Embryonic facial prominence (tissue), 1 donor: ENCODE results near the gene EMC6.

Experiments
- DNase-seq: peaks from one replicate; pipeline ENCODE4 v3.0.0-alpha.2; 2016; ENCODE audit errors: extremely low spot score

Gene EMC6

GRCh38 chr17:3668279-3669084 is at the start of gene EMC6, which contains the start of gene TAX1BP3:
Gene EMC6, plus strand, starts transcription at chr17:3668812. Its CDS starts 335 bp downstream, at chr17:3669147.
Gene TAX1BP3, minus strand, starts transcription at chr17:3668578. Its CDS starts 52 bp downstream, at chr17:3668526.
- peak; percentile 94 for DNase-seq

DNA sequence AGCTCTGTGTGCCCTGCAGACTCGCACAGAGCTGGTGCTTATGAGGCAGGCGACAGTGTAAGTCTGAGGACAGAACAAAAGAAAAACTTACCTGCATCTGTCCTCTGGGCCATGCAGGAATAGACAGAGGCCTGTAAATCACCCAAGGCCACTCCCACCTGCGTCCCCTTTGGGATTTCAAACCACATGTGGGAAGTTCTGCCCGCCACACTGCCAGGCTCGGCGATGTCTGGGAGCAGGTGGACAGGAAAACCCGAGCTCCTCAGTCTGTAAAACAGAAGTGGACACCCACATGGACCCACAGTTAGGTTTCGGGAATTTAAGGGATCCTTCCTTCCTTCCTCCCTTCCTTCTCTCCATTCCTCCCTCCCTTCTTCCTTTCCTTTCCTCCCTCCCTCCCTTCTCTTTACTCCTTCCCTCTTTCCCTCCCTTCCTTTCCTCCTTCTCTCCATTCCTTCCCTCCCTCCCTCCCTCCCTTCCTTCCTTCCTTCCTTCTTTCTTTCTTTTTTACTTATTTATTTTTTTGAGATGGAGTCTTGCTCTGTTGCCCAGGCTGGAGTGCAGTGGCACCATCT is 47.4 kb upstream of the EMC6 start:
- no peak for DNase-seq

DNA sequence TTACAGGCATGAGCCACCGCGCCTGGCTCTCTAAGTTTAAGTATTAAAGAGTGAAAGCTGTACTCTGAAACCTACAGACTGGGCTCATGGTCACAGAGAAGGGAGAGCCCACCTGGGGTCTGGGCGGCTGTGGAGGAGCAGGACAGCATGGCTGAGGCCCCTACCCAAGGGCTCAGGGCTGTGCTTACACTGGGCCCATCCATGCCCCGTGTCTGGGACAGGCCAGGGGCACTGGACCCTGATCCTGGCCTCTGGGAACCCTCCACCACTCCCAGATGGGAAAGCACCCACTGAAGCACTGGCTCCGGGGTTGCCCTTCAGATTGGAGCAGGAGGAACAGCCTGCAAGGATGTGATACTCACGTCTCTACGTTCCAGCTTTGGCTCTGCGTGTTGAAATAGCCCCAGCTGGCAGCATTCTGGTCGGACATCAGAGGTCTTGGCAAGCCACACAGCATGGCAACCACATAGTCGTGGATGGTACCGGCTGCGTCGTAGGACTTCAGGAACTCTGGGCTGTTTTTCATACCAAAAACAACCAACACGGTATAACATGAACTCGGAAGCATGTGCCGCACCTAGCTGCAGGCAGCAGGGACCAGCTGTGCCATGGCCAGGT is 45.5 kb upstream of the EMC6 start:
- no peak for DNase-seq

DNA sequence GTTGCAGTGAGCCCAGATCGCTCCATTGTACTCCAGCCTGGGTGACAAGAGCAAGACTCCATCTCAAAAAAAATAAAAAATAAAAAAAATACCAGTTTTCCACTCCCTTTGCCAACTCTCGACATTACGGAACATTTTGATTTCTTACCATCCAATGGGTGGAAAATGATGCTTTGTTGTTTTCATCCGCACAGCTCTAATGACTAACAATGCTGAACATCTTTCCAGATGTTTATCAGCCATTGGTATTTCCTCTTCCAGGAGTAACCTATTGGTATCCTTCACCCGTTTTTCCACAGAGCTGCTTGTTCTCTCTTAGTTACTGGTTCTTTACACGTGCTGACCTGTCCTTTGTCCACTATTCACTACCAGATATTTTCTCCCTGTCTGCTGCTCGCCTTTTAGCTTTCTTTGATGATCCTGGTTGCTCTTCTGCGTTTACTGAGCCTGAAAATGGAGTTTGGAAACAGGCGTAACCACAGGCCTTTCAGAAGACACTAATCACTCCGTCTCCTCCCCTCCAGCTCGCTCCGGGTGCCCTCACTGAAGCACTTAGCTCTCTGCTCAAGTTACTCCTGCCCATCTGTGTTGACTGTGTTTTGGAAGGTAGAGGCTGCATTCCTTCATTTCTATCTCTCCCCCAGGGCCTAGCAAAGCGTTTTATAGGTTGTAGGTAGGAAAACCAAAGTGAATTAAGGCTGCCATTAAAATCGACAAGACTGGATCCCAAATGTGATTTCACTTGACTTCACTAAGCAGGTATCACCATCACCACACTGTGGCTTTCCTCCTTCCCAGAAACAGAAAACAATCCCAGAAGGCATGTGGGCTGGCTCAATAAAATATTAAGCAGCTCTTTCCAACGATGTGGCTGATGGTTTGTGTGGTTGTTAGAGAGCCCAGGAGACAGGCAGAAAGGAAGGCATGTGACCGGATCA is 41.5 kb upstream of the EMC6 start:
- DNase-seq, result no peak

- DNase-seq, result no peak
Observed at GRCh38 chr17:3627769-3628167, 40.8 kb upstream of the EMC6 start.

DNA sequence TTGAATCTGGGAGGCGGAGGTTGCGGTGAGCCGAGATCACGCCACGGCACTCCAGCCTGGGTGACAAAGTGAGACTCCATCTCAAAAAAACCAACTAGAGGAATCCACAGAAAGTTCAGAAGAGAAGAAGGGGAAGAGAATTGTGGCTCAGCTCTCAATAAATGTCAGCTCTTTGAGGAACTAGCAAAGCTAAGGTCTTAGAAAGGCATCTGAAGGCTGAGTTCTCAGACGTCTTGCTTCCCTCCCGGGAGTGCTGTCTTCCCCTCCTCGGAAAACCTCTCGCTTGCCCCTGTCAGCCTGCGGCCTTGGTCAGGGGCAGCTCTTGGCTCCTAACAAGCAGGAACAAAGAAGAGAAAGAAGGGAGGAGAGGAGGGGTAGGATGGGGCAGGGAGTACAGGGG is 37.8 kb upstream of the EMC6 start:
- no peak for DNase-seq

DNA sequence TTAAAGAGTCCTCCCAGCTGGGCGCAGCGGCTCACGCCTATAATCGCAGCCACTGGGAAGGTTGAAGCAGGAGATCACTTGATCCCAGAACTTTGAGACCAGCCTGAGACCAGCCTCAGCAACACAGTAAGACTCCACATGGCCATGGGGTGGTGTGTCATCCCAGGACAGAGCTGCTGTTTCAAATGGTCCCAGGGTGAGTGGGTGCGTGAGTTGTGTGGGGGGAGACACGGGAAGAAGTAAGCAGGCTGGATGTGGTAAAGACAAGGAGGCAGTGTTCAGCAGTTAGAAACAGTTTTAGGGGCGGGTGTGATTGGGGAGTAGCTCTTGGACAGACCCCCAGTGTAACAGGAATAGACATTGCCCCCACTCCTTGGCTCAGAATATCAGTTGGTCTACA is 36.3 kb upstream of the EMC6 start:
- DNase-seq, result no peak

DNA sequence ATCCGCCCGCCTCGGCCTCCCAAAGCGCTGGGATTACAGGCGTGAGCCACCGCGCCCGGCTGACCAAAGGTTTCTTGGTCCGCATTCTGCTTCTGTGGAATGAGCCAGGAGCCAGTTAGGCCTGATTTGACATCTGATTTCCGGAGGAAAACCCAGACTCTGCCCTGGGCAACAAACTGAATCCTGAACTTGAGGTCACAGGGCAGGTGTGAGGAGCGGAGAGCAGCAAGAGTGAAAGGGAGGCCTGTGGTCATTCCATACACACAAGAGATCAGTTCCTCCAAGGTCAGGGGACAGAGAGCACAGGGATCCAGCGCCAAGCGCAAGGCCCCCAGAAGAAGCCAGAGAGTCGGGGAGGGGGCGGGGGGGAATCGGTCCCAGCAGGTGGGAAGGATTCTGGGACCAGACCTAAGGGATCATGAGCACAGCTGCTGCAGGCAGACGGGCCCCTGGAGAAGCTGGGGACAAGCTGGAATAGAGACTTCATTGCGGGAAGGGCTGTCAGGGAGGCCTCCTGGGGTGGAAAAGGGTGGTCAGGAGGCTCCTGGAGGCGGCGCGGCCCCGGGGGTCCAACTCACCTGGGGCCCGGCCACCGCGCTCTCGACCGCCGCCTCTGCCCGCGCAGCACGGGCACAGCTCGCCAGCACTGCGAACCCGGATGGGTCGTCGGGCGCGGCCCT is 33.0 kb upstream of the EMC6 start:
- no peak for DNase-seq

- peak; percentile 91 for DNase-seq
Observed at GRCh38 chr17:3636154-3636907, 32.3 kb upstream of the EMC6 start, which contains the start of the genes CTNS and SHPK. Gene CTNS, plus strand, starts transcription at chr17:3636760. Its CDS starts 3,447 bp downstream, at chr17:3640207. Gene SHPK, minus strand, starts transcription at chr17:3636250. Its CDS starts 31 bp downstream, at chr17:3636219.

DNA sequence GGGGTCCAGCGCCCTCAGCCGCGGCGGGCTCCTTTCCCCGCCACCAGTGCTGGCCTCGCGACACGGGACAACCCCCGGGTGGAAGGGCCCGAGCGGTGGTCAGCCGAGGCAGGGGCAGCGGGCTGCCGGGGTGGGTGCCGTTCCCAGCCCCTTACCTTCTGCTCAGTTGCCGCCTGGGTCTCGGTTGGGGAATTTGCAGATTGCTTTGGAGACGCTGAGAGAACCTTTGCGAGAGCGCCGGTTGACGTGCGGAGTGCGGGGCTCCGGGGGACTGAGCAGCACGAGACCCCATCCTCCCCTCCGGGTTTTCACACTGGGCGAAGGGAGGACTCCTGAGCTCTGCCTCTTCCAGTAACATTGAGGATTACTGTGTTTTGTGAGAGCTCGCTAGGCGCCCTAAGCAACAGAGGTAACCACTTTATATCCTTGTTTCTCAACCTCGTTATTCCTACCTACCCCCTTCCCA is 31.7 kb upstream of the EMC6 start:
- no peak for DNase-seq

DNA sequence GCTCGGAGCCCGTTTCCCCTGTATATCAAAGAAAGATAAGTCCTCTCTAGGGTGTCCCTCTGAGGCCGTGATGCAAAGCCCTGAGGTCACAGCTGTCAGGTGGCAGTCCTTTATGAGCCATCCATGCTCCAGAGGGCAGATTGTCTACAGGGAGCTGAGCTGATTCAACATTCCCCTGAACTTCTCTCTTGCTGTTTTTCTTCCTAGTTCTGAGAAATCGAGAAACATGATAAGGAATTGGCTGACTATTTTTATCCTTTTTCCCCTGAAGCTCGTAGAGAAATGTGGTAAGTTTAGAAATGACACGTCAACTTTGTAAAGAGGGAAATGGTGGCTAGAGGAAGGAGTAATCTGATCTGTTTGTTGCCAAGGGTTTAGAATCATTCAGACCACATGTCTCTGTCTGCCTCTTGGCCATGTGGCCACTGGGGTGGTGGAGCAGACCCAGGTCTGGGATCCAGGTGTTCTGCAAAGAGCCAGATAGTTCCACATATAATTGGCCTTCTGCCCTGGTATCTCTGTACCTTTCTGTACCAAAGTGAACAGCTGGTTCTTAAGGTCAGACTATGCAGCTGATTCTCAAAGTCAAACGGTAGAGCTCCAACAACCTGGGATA is 28.5 kb upstream of the EMC6 start:
- no peak for DNase-seq

- DNase-seq, result no peak
Observed at GRCh38 chr17:3641014-3641413, 27.6 kb upstream of the EMC6 start.

DNA sequence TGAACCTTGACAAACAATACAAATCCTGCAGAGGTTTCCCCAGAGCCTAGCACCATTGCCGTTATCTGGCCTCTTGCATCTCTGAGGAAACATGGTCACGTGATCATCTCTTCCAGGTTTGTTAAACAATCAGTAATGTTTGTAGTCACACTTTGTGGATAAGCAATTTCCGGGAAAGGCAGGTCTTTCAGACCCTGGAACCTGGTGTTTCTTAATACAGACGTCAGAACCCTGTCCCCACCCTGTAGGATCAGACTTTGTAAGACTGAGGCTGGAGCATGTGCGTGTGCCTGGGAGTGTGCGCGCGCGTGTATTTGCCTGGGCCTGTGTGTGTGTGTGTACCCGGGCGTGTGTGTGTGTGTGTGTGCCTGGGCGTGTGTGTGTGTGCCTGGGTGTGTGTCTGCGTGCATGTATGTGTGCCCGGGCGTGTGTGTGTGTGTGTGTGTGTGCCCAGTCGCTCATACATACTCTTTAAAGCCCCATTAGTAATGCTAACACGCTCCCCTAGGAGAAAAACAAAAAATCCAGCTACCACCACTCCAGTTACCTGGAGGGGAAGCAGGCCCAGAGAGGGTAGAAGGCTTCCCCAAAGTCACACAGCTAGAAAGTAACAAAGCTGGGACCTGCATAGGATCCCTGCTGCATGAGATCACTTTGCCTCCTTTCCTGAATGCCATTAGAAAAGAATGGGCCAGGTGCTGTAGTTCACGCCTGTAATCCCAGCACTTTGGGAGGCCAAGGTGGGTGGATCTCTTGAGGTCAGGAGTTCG is 26.7 kb upstream of the EMC6 start:
- DNase-seq, result no peak

DNA sequence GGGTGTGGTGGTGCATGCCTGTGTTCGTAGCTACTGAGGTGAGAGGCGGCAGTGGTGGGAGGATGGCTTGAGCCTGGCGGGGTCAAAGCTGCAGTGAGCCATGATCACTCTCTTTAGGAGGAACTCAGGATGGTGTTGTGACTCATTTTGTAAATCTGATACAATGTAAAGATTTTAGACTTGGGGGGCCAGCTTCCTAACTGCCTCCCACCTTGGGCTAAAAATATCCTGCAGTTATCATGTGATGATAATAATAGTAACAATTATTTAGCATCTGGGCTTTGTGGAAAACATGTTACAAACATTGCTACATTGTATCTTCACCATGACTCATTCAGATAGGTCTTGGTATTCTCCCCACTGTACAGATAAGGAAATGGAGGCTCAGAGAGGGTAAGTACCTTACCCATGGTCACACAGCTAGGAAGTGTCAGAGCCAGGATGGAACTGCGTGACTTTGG is 24.7 kb upstream of the EMC6 start:
- DNase-seq, result no peak

GRCh38 chr17:3645310-3645709 is 23.3 kb upstream of the EMC6 start:
- no peak for DNase-seq

DNA sequence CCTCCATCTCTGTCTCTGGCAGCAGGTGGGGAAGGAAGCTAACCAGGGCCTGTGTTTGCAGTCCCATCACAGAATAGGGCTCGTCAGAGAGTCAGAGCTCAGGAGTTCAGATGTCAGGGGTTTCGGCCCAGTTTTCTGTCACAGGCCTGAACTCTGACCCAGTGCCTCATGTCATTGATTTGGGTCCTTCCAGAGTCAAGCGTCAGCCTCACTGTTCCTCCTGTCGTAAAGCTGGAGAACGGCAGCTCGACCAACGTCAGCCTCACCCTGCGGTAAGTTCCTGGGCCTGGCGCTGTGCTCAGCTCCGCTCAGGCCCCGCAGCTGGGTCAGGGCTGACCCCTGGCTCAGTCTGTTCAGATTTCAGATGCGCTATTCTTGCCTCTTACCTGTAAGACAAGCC is 21.4 kb upstream of the EMC6 start:
- no peak for DNase-seq

GRCh38 chr17:3647769-3648555 is 20.6 kb upstream of the EMC6 start:
- no peak for DNase-seq

DNA sequence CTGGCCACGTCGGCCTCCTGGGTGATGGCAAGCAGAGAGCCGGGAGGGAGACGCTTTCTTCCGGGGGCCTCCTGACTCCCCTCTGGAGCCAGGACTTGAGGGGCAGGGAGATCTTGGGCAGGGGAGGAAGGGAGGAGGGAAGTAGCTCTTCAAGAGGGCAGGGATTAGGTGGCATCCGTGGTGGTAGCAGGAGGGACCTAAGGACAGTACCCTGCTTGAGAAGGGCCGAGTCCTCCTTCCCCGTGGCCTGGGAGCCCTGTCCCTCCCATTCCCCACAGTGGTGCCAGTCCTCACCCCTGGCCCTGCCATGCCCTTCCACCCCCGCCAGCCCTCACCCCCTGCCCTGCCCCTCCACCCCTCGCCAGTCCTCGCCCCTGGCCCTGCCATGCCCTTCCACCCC is 12.8 kb upstream of the EMC6 start:
- no peak for DNase-seq
